Measurements from ENCODE around the gene SLC15A3. TPM values are rescaled to one million over a fixed set of nuclear protein-coding genes. Genes with fewer than 3 reads are reported as not detected.

The SLC15A3 gene
- polyA plus RNA-seq, 1 of the 3 experiments (the other 2 are of a cell fraction), result not detected

GRCh38 chr11:60908803-60909202 lies 43.2 kb downstream of the SLC15A3 start:
- Histone ChIP-seq H4K20me1 (ENCODE audit: insufficient read depth) (peaks cover 14% of the 10 kb centered on the region), H3K36me3 (replicated peaks in 1 of 2; ENCODE audit: control insufficient read depth in 1 of 2, insufficient read depth in 2 of 2, low read length in 1 of 2) (peaks cover 0 to 3% of the 10 kb centered on the region in 2 experiments), H3K9me3 (no peaks in the 10 kb centered on the region), H3K9ac (no peak overlapping the region), H3K4me2 (no peak overlapping the region), H3K27me3 (ENCODE audit: insufficient read depth) (no peaks in the 10 kb centered on the region; the same call in 1 of the 2 replicates), H3K4me1 (ENCODE audit: control insufficient read depth in 1 of 2, insufficient read depth in 2 of 2, low read depth in 1 of 2, low read length in 1 of 2) (peaks cover 2 to 20% of the 10 kb centered on the region in 2 experiments; a peak in 2 of 4 replicates), H2AFZ (ENCODE audit: low read depth) (no peak overlapping the region), H3K9me2 (no peaks in the 10 kb centered on the region), H3K4me3 (ENCODE audit: low read depth in 2 of 2, low read length in 1 of 2) (no peak overlapping the region), H3F3A (replicated peaks; ENCODE audit: insufficient read depth) (no peaks in the 10 kb centered on the region), H3K27ac (ENCODE audit: low read depth in 2 of 2, low read length in 1 of 2) (no peak overlapping the region), H3K79me2 (ENCODE audit: insufficient read depth) (peaks cover 24% of the 10 kb centered on the region)
- CTCF ChIA-PET, result no interaction called here
- POLR2A ChIA-PET, result interaction anchor here (0.7 kb wide), 1 partner anchor 63 kb away, joined by 3 read pairs; no protein-coding TSS in a partner anchor
- DNase-seq, result no peak
- TF ChIP-seq NRF1 (IDR thresholded peaks at IDR 0.05; ENCODE audit: low read depth, low read length) (no peak), FOXJ3 (CRISPR knock-in tag; IDR thresholded peaks at IDR 0.05) (no peak), TAF1 (IDR thresholded peaks at IDR 0.05; ENCODE audit: borderline replicate concordance, low read depth, low read length) (no peak), MXI1 (IDR thresholded peaks at IDR 0.05; ENCODE audit: low read depth, low read length) (no peak), GABPA (IDR thresholded peaks at IDR 0.05; ENCODE audit: low read depth) (no peak), RCOR1 (IDR thresholded peaks at IDR 0.05; ENCODE audit: low read length) (no peak), ZBTB33 (IDR thresholded peaks at IDR 0.05; ENCODE audit: borderline replicate concordance, low read depth) (no peak)
- 3% methylated on average over 1 of the region's 1 CpG for WGBS (ENCODE audit: low lambda C conversion rate)

- H3K79me2 ChIP-seq (ENCODE audit: insufficient read depth), result peaks cover 43% of the 10 kb centered on the region
- 0% methylated on average over 18 of the region's 75 CpGs for WGBS (ENCODE audit: low lambda C conversion rate)
- H3K4me3 ChIP-seq (ENCODE audit: low read depth in 2 of 2, low read length in 1 of 2), result peak within 1 kb of the TSS; percentile 92 to 99
- H3K9me2 ChIP-seq, result no peaks in the 10 kb centered on the region
- peaks cover 23% of the 10 kb centered on the region for H4K20me1 ChIP-seq (ENCODE audit: insufficient read depth)
- peak within 1 kb of the TSS; percentile 89 for H3K9ac ChIP-seq
- ChIA-PET CTCF (interaction anchor here (0.8 to 21.9 kb wide), 4 partner anchors 11 to 131 kb away, joined by 3 to 550 read pairs (median 7); partner anchors contain the start of gene CCDC86), POLR2A (interaction anchor here (2.2 kb wide), 1 partner anchor 8 kb away, joined by 8 read pairs; the partner anchor contains the start of gene TMEM109)
- H3K27ac ChIP-seq (ENCODE audit: low read depth in 2 of 2, low read length in 1 of 2), result peak within 1 kb of the TSS; percentile 83 to 90
- H2AFZ ChIP-seq (ENCODE audit: low read depth), result peak within 1 kb of the TSS; percentile 83
- no peaks in the 10 kb centered on the region for H3K9me3 ChIP-seq
- peaks cover 0 to 17% of the 10 kb centered on the region in 2 experiments; a peak in 2 of 4 replicates for H3K4me1 ChIP-seq (ENCODE audit: control insufficient read depth in 1 of 2, insufficient read depth in 2 of 2, low read depth in 1 of 2, low read length in 1 of 2)
- H3K4me2 ChIP-seq, result peak within 1 kb of the TSS; percentile 92
- H3F3A ChIP-seq (replicated peaks; ENCODE audit: insufficient read depth), result no peaks in the 10 kb centered on the region
- no peaks in the 10 kb centered on the region; the same call in 1 of the 2 replicates for H3K27me3 ChIP-seq (ENCODE audit: insufficient read depth)
- DNase-seq, result peak; percentile 97
- peaks cover 9 to 26% of the 10 kb centered on the region in 2 experiments for H3K36me3 ChIP-seq (replicated peaks in 1 of 2; ENCODE audit: control insufficient read depth in 1 of 2, insufficient read depth in 2 of 2, low read length in 1 of 2)
- peak; percentile 94 for TF ChIP-seq MXI1 (IDR thresholded peaks at IDR 0.05; ENCODE audit: low read depth, low read length)
- TF ChIP-seq TAF1 (IDR thresholded peaks at IDR 0.05; ENCODE audit: borderline replicate concordance, low read depth, low read length), result peak; percentile 82
- TF ChIP-seq USF1 (IDR thresholded peaks at IDR 0.05; ENCODE audit: borderline replicate concordance, low read depth), result peak; percentile 1; the same call in 1 of the 2 replicates
- TF ChIP-seq TCF12 (IDR thresholded peaks at IDR 0.05), result no peak
- peak; percentile 86; the same call in 1 of the 2 replicates for TF ChIP-seq ZBTB33 (IDR thresholded peaks at IDR 0.05; ENCODE audit: borderline replicate concordance, low read depth)
- TF ChIP-seq CHD2 (IDR thresholded peaks at IDR 0.05; ENCODE audit: low read length, partially characterized antibody), result peak; percentile 97
- no peak for TF ChIP-seq YY1 (IDR thresholded peaks at IDR 0.05; ENCODE audit: low read depth)
- TF ChIP-seq REST (IDR thresholded peaks at IDR 0.05; ENCODE audit: low read depth, low read length), result peak; percentile 4; the same call in 1 of the 2 replicates
- TF ChIP-seq GABPA (IDR thresholded peaks at IDR 0.05; ENCODE audit: low read depth), result peak; percentile 88
- TF ChIP-seq ELF1 (IDR thresholded peaks at IDR 0.05), result peak; percentile 75
- 0 out of 2 replicates have a peak, but pooled peaks have one; percentile 5 for TF ChIP-seq RCOR1 (IDR thresholded peaks at IDR 0.05; ENCODE audit: low read length)
- peak; percentile 93 for TF ChIP-seq MAX (IDR thresholded peaks at IDR 0.05; ENCODE audit: low read depth)
- peak; percentile 90 for TF ChIP-seq POLR2AphosphoS5 (IDR thresholded peaks at IDR 0.05; ENCODE audit: low read depth, low read length)
These were observed 45.6 kb downstream of the SLC15A3 start, which contains the start of gene PRPF19 for GRCh38 chr11:60906132-60906972. Gene PRPF19, minus strand, starts transcription at chr11:60906585. Its CDS starts 203 bp downstream, at chr11:60906382.

Data from SK-N-SH (cell line).